Measurements from ENCODE around the gene STOML1.
"Not testable (repeated sequence)": the region's sequence is repeated elsewhere in the genome, so short reads cannot be mapped to it uniquely, and the experiment has no call there.

Gene STOML1

GRCh38 chr15:73986776-73987056 is 5.4 kb downstream of the STOML1 start:
- no peak for DNase-seq

GRCh38 chr15:73986055-73986775 is 5.9 kb downstream of the STOML1 start:
- no peak for DNase-seq

- DNase-seq: no peak
These were observed 6.8 kb downstream of the STOML1 start for GRCh38 chr15:73985101-73985873.

- DNase-seq: no peak
These were observed 7.7 kb downstream of the STOML1 start for GRCh38 chr15:73984208-73984979.

- no peak for DNase-seq
These were observed 8.3 kb downstream of the STOML1 start for GRCh38 chr15:73983773-73984172.

- no peak for DNase-seq
These were observed 8.8 kb downstream of the STOML1 start for GRCh38 chr15:73983211-73983727.

- peak; percentile 38 for DNase-seq
These were observed 9.7 kb downstream of the STOML1 start for GRCh38 chr15:73982222-73982962.

- no peak for DNase-seq
These were observed 10.3 kb downstream of the STOML1 start for GRCh38 chr15:73981761-73982221.

GRCh38 chr15:73979636-73980035 is 12.5 kb downstream of the STOML1 start:
- DNase-seq: no peak

GRCh38 chr15:73978896-73979295 is 13.2 kb downstream of the STOML1 start:
- no peak for DNase-seq

- DNase-seq: not testable (repeated sequence)
These were observed 16.5 kb downstream of the STOML1 start for GRCh38 chr15:73975440-73976125.

GRCh38 chr15:73973683-73974200 is 18.4 kb downstream of the STOML1 start:
- not testable (repeated sequence) for DNase-seq

GRCh38 chr15:73972984-73973682 is 19.0 kb downstream of the STOML1 start:
- peak; percentile 79 for DNase-seq

GRCh38 chr15:73969151-73969759 is 22.8 kb downstream of the STOML1 start:
- DNase-seq: no peak

GRCh38 chr15:73968461-73968860 is 23.6 kb downstream of the STOML1 start:
- no peak for DNase-seq

- no peak for DNase-seq
These were observed 26.4 kb downstream of the STOML1 start for GRCh38 chr15:73965758-73966113.

- peak; percentile 65 for DNase-seq
These were observed 26.9 kb downstream of the STOML1 start for GRCh38 chr15:73965094-73965757.

GRCh38 chr15:73964736-73965093 is 27.4 kb downstream of the STOML1 start:
- DNase-seq: peak; percentile 86

GRCh38 chr15:73962433-73962832 is 29.7 kb downstream of the STOML1 start:
- no peak for DNase-seq

GRCh38 chr15:73960472-73961070 is 31.5 kb downstream of the STOML1 start:
- not testable (repeated sequence) for DNase-seq
